CD4-positive, alpha-beta T cell (primary cell): Measurements from ENCODE around the gene FGFR3. TPM values are rescaled to one million over a fixed set of nuclear protein-coding genes. Genes with fewer than 3 reads are reported as not detected.

ENCODE experiments used
- ATAC-seq: fragments of 200-7000 bp; cut with Tn5 transposase; one replicate; pipeline ENCODE4 v1.10.0; 2022; ENCODE audit warnings: mild to moderate bottlenecking; ENCODE audit not compliant: poor library complexity
- CTCF ChIA-PET: fragments of 350-600 bp; sonication (Branson Sonifier 250); formaldehyde crosslinking; loops from one replicate; lab custom pipeline; 2021; ENCODE audit warnings: antibody characterized with exemption, inconsistent platforms; lab: Charles Lee
- POLR2A ChIA-PET: fragments of 350-600 bp; sonication (Branson Sonifier 250); formaldehyde crosslinking; loops from one replicate; lab custom pipeline; 2021; ENCODE audit warnings: antibody characterized with exemption, inconsistent platforms; lab: Charles Lee
- DNase-seq, 14 experiments: peaks; one replicate each; pipeline ENCODE4 v3.0.0-alpha.2; 2013 to 2020; ENCODE audit warnings: mixed read lengths in 2 of 14
- H3K27ac ChIP-seq, 2 donors: one replicate each; pipeline versions ENCODE4 v1.5.1 to v1.7.0; 2013; ENCODE audit warnings: low read length in 2 of 2, low read depth in 1 of 2, mild to moderate bottlenecking in 1 of 2
- H3K27me3 ChIP-seq, 2 experiments: 1 replicate in 1 of 2; 2 replicates in 1 of 2; pipeline versions ENCODE4 v1.6.1 to v1.7.0; 2013; ENCODE audit warnings: low read length in 2 of 2, control low read depth in 1 of 2, mild to moderate bottlenecking in 1 of 2, moderate library complexity in 1 of 2; ENCODE audit not compliant: insufficient read depth in 2 of 2, control insufficient read depth in 1 of 2
- H3K36me3 ChIP-seq: one replicate; pipeline ENCODE4 v1.6.1; 2013; ENCODE audit warnings: low read length, control low read depth; ENCODE audit not compliant: insufficient read depth
- H3K4me1 ChIP-seq: one replicate; pipeline ENCODE4 v1.6.1; 2013; ENCODE audit warnings: low read length, control low read depth; ENCODE audit not compliant: insufficient read depth
- H3K4me3 ChIP-seq: one replicate; pipeline ENCODE4 v1.5.1; 2013; ENCODE audit warnings: mild to moderate bottlenecking, low read length, moderate library complexity
- H3K9me3 ChIP-seq, 2 experiments: 1 replicate in 1 of 2; 2 replicates in 1 of 2; pipeline versions ENCODE4 v1.6.1 to v1.7.0; 2013; ENCODE audit warnings: low read length in 2 of 2, mild to moderate bottlenecking in 2 of 2, control low read depth in 1 of 2, moderate library complexity in 1 of 2; ENCODE audit not compliant: control insufficient read depth in 1 of 2, insufficient read depth in 1 of 2
- H3K27ac Mint-ChIP-seq: one replicate; pipeline ENCODE4 v1.8.0; 2020; ENCODE audit warnings: mixed read lengths
- H3K27me3 Mint-ChIP-seq: one replicate; pipeline ENCODE4 v1.8.0; 2021; ENCODE audit warnings: mixed read lengths
- H3K36me3 Mint-ChIP-seq: one replicate; pipeline ENCODE4 v1.8.0; 2021; ENCODE audit warnings: low read depth, mixed read lengths
- H3K4me1 Mint-ChIP-seq: one replicate; pipeline ENCODE4 v1.8.0; 2021; ENCODE audit warnings: low read depth, mixed read lengths
- H3K4me3 Mint-ChIP-seq: one replicate; pipeline ENCODE4 v1.8.0; 2020; ENCODE audit warnings: mild to moderate bottlenecking, mixed read lengths
- H3K9me3 Mint-ChIP-seq: one replicate; pipeline ENCODE4 v1.8.0; 2020; ENCODE audit warnings: mixed read lengths
- CTCF ChIP-seq: fragments of 200-600 bp; IDR thresholded peaks from one replicate; pipeline ENCODE4 v1.8.0; 2022; ENCODE audit warnings: antibody characterized with exemption, mild to moderate bottlenecking
- intact Hi-C, 2 experiments: fragments of 100-400 bp; cut with DNase I in 1 of 2; cut with micrococcal nuclease in 1 of 2; formaldehyde crosslinking; loops; one replicate each; pipeline versions ENCODE4 v1.15.1 to v1.9.0; 2023 to 2025; cut with DNase I, micrococcal nuclease
- total RNA-seq, 174 experiments: library from RNA in 2 of 174; stranded (reverse) in 2 of 174; gene quantifications; one replicate each; pipeline ENCODE4 v1.2.3 and lab custom pipeline; 2021 to 2026

The FGFR3 gene
- total RNA-seq, 2 experiments from 2014 or later, result 0.33 TPM; not detected in 1

DNA sequence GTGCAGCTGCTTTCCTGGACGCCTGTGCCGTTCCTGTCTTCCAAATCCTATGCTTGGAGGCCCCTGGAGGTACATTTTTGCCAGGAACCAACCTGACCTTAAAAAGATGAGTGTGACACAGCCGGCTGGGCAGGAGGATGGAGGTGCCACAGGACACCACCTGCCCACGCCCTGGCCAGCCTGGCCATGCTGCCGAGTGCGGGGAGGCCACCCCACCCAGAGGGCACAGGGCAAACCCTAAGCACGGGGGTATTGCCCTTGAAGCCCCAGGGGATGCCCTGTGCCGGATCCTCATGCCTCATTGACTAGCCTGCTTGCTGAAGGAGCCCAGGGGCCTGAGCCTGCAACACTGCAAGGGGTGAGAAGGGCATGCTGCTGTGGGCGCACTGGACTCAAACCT is 20.1 kb downstream of the FGFR3 start:
- TF ChIP-seq CTCF, result no peak
- H3K27me3 Mint-ChIP-seq, result no peaks in the 10 kb centered on the region
- intact Hi-C loops, result loop anchor here (5.0 kb wide), 2 partner anchors 51 to 121 kb away; no protein-coding TSS in a partner anchor
- peaks cover 34% of the 10 kb centered on the region for H3K36me3 ChIP-seq
- H3K27me3 ChIP-seq, result no peaks in the 10 kb centered on the region
- H3K27ac ChIP-seq, result no peak overlapping the region
- no peaks in the 10 kb centered on the region for H3K4me1 ChIP-seq
- no peak overlapping the region for H3K4me3 ChIP-seq
- ATAC-seq (no peak), DNase-seq (no peak)
- no peak overlapping the region for H3K27ac Mint-ChIP-seq
- peaks cover 41% of the 10 kb centered on the region for H3K36me3 Mint-ChIP-seq
- H3K4me3 Mint-ChIP-seq, result no peak overlapping the region
- POLR2A ChIA-PET, result no interaction called here
- CTCF ChIA-PET, result interaction anchor here (0.9 to 1.0 kb wide), 2 partner anchors 86 to 126 kb away, joined by 3 read pairs; no protein-coding TSS in a partner anchor
- H3K9me3 ChIP-seq, result no peaks in the 10 kb centered on the region
- no peaks in the 10 kb centered on the region for H3K4me1 Mint-ChIP-seq
- H3K9me3 Mint-ChIP-seq, result no peaks in the 10 kb centered on the region

- peaks cover 47% of the 10 kb centered on the region for H3K36me3 Mint-ChIP-seq
- H3K4me1 ChIP-seq, result no peaks in the 10 kb centered on the region
- ChIA-PET CTCF (no interaction called here), POLR2A (no interaction called here)
- H3K4me3 ChIP-seq, result no peak overlapping the region
- no peaks in the 10 kb centered on the region for H3K27me3 Mint-ChIP-seq
- no peaks in the 10 kb centered on the region for H3K4me1 Mint-ChIP-seq
- H3K9me3 ChIP-seq, result no peaks in the 10 kb centered on the region
- H3K4me3 Mint-ChIP-seq, result no peak overlapping the region
- no peaks in the 10 kb centered on the region for H3K9me3 Mint-ChIP-seq
- H3K27ac Mint-ChIP-seq, result no peak overlapping the region
- H3K27me3 ChIP-seq, result no peaks in the 10 kb centered on the region
- TF ChIP-seq CTCF, result no peak
- H3K36me3 ChIP-seq, result peaks cover 40% of the 10 kb centered on the region
- DNase-seq, result no peak
- no peak overlapping the region for H3K27ac ChIP-seq
- ATAC-seq, result no peak
- intact Hi-C loops, result loop anchor here (1.0 to 5.0 kb wide), 4 partner anchors 52 to 122 kb away; no protein-coding TSS in a partner anchor
Measured at GRCh38 chr4:1813915-1814314, 20.8 kb downstream of the FGFR3 start.

DNA sequence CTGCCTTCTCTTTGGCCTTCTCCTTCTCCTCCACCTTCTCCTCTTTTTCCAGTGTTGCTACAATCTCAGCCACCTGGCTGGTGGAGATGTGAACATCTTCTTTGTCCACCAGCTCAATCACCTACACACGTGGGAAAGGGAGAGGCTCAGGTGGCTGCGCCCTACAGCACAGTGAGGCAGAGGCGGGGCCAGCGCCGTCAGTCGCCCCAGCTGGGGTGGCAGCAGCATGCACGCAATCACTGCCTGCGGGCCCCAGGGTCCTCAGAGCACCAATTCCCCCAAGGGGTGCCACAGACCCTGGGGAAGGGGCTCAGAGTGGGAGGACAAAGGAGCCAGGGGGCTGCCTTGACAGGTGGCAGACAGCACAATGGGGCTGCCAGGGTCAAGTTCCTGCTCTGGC is 21.4 kb downstream of the FGFR3 start:
- Histone ChIP-seq H3K4me3 (no peak overlapping the region), H3K36me3 (peaks cover 45% of the 10 kb centered on the region), H3K9me3 (no peaks in the 10 kb centered on the region), H3K27ac (no peak overlapping the region), H3K27me3 (no peaks in the 10 kb centered on the region), H3K4me1 (no peaks in the 10 kb centered on the region)
- Mint-ChIP-seq H3K4me1 (no peaks in the 10 kb centered on the region), H3K27ac (no peak overlapping the region), H3K27me3 (no peaks in the 10 kb centered on the region), H3K9me3 (no peaks in the 10 kb centered on the region), H3K36me3 (peaks cover 53% of the 10 kb centered on the region), H3K4me3 (no peak overlapping the region)
- TF ChIP-seq CTCF, result no peak
- ChIA-PET POLR2A (no interaction called here), CTCF (no interaction called here)
- DNase-seq (no peak), ATAC-seq (no peak)
- intact Hi-C loops, result loop anchor here (1.0 to 5.0 kb wide), 4 partner anchors 52 to 122 kb away; no protein-coding TSS in a partner anchor
